Vagina (tissue), 2 donors: Measurements from ENCODE around the gene SLC25A18. TPM values are rescaled to one million over a fixed set of nuclear protein-coding genes. Genes with fewer than 3 reads are reported as not detected.

Experiments
- DNase-seq, 2 donors: peaks; one replicate each; pipeline ENCODE4 v3.0.0-alpha.2; 2017; ENCODE audit errors: extremely low spot score in 2 of 2
- H3K27ac ChIP-seq: fragments of 200-600 bp; sonication (generic); one replicate; pipeline ENCODE4 v1.5.1; 2019
- H3K27me3 ChIP-seq: fragments of 200-600 bp; sonication (generic); one replicate; pipeline ENCODE4 v1.5.1; 2019
- H3K36me3 ChIP-seq, 2 donors: fragments of 200-600 bp; sonication (generic); one replicate each; pipeline ENCODE4 v1.5.1; 2017 to 2019
- H3K4me1 ChIP-seq: fragments of 200-600 bp; sonication (generic); one replicate; pipeline ENCODE4 v1.5.1; 2019
- H3K4me3 ChIP-seq, 2 donors: fragments of 200-600 bp; sonication (generic); 1 replicate in 1 of 2; 2 replicates in 1 of 2; pipeline ENCODE4 v1.5.1; 2016 to 2019
- H3K9me3 ChIP-seq: fragments of 200-600 bp; sonication (generic); one replicate; pipeline ENCODE4 v1.5.1; 2019
- POLR2A ChIP-seq, 2 donors: fragments of 450-650 bp; IDR thresholded peaks; one replicate each; pipeline ENCODE4 v1.6.1; 2017; ENCODE audit warnings: antibody characterized with exemption in 2 of 2, mild to moderate bottlenecking in 2 of 2, moderate library complexity in 2 of 2
- POLR2AphosphoS5 ChIP-seq, 2 donors: sonication (generic); formaldehyde crosslinking; IDR thresholded peaks; one replicate each; pipeline ENCODE4 v1.9.0; 2017; ENCODE audit warnings: antibody characterized with exemption in 2 of 2, mild to moderate bottlenecking in 2 of 2, low read depth in 1 of 2; ENCODE audit not compliant: insufficient read depth in 1 of 2
- intact Hi-C: fragments of 100-400 bp; cut with DNase I; formaldehyde crosslinking; loops from one replicate; pipeline ENCODE4 v1.15.1; 2023
- total RNA-seq: library from RNA; depleted of rRNA; stranded (reverse); fragments of >200 nt; gene quantifications from one replicate; pipeline ENCODE4 v1.2.3, GENCODE V29; 2016
- TF ChIP-seq, protein P1 (sequence below), 3 experiments: fragments of 450-650 bp in 2 of 3; fragments of 200-600 bp in 1 of 3; sonication (generic) in 1 of 3; IDR thresholded peaks; one replicate each; pipeline ENCODE4 v1.5.1; 2017 to 2019; ENCODE audit warnings: antibody characterized with exemption in 3 of 3, mild to moderate bottlenecking in 2 of 3, moderate library complexity in 2 of 3

Gene SLC25A18
- total RNA-seq, 1 donor from 2014 or later, result 5.9 TPM

DNA sequence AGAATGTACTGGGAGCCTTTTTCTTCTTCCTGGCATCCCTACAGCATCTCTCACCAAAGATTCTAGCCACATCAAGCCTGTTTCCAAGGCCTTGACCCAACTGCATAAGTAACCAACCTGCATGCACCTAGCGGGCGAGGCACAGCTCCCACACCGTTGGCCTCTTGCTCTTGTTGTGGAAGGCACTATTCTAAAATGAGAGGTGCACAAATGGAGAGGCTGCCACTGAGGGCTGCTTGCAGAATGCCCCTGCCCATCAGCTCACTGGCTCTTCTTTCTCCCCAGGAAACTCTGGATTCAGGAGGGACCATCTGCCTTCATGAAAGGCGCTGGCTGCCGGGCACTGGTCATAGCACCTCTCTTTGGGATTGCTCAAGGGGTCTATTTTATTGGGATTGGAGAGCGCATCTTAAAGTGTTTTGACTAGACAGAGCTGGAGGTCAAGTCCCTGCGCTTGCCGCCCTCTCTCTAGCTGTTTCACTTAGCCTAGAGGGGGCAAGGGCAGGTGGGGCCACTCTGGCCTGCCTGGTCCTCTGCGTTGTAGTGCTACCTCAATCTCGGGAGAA, 26.6 kb downstream of the SLC25A18 start:
- intact Hi-C loops, result no loop called here
- Histone ChIP-seq H3K36me3 (peaks cover 0 to 51% of the 10 kb centered on the region in 2 donors), H3K4me1 (no peaks in the 10 kb centered on the region), H3K27ac (no peak overlapping the region), H3K27me3 (no peaks in the 10 kb centered on the region), H3K9me3 (no peaks in the 10 kb centered on the region), H3K4me3 (no peak overlapping the region)
- DNase-seq, result no peak
- TF ChIP-seq, protein P1, sequence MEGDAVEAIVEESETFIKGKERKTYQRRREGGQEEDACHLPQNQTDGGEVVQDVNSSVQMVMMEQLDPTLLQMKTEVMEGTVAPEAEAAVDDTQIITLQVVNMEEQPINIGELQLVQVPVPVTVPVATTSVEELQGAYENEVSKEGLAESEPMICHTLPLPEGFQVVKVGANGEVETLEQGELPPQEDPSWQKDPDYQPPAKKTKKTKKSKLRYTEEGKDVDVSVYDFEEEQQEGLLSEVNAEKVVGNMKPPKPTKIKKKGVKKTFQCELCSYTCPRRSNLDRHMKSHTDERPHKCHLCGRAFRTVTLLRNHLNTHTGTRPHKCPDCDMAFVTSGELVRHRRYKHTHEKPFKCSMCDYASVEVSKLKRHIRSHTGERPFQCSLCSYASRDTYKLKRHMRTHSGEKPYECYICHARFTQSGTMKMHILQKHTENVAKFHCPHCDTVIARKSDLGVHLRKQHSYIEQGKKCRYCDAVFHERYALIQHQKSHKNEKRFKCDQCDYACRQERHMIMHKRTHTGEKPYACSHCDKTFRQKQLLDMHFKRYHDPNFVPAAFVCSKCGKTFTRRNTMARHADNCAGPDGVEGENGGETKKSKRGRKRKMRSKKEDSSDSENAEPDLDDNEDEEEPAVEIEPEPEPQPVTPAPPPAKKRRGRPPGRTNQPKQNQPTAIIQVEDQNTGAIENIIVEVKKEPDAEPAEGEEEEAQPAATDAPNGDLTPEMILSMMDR (IDR thresholded peaks at IDR 0.05), result no peak
- no peak for TF ChIP-seq POLR2AphosphoS5 (IDR thresholded peaks at IDR 0.05; ENCODE audit: insufficient read depth in 1 of 2, low read depth in 1 of 2)
- TF ChIP-seq POLR2A (IDR thresholded peaks at IDR 0.05), result no peak

DNA sequence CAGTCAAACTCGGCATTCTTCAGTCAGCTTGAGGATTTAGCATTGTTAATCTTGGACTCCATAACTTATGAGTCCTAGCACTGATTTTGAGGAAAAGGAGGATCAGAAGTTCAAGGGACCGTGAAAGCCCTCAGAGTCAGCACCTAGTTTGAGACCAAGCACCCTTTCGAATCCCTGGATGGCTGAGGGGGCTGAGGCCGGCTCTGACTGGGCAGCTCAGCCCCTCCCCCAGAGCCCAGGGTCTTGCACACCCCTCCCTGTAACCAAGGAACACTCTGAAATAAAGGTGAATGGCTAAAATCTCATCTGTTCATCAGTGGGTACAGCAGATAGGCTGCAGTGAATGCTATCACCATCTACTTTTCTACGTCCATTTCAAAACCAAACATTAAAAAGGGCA, 27.3 kb downstream of the SLC25A18 start:
- Histone ChIP-seq H3K27ac (no peak overlapping the region), H3K4me3 (no peak overlapping the region), H3K9me3 (no peaks in the 10 kb centered on the region), H3K36me3 (peaks cover 0 to 58% of the 10 kb centered on the region in 2 donors), H3K27me3 (no peaks in the 10 kb centered on the region), H3K4me1 (no peaks in the 10 kb centered on the region)
- DNase-seq, result no peak
- TF ChIP-seq POLR2A (IDR thresholded peaks at IDR 0.05), result no peak
- TF ChIP-seq, protein P1 (IDR thresholded peaks at IDR 0.05), result no peak
- TF ChIP-seq POLR2AphosphoS5 (IDR thresholded peaks at IDR 0.05; ENCODE audit: insufficient read depth in 1 of 2, low read depth in 1 of 2), result no peak
- intact Hi-C loops, result no loop called here

DNA sequence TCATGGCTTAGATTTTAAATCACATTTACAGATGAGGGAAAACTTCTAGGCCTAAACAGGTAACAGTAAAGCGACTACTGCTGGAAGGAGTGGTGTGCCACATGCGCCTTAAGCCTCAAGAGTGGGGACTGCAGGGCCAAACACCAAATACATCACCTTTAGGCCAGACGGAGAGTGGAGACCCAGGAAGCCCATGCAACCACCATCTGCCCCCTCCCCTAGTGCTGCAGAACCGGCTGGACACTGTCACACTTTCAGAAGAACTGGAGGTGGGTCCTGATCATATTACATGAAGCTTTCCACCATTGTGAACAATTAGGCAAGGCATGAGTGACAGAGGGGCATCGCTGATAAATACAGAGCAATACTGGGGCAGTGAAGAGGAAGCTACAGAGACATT, 28.9 kb downstream of the SLC25A18 start:
- Histone ChIP-seq H3K27ac (no peak overlapping the region), H3K27me3 (no peaks in the 10 kb centered on the region), H3K4me3 (no peak overlapping the region), H3K9me3 (no peaks in the 10 kb centered on the region), H3K4me1 (no peaks in the 10 kb centered on the region), H3K36me3 (peaks cover 0 to 74% of the 10 kb centered on the region in 2 donors)
- DNase-seq, result no peak
- TF ChIP-seq, protein P1 (IDR thresholded peaks at IDR 0.05), result no peak
- TF ChIP-seq POLR2AphosphoS5 (IDR thresholded peaks at IDR 0.05; ENCODE audit: insufficient read depth in 1 of 2, low read depth in 1 of 2) (no peak), POLR2A (IDR thresholded peaks at IDR 0.05) (no peak)
- intact Hi-C loops, result no loop called here

DNA sequence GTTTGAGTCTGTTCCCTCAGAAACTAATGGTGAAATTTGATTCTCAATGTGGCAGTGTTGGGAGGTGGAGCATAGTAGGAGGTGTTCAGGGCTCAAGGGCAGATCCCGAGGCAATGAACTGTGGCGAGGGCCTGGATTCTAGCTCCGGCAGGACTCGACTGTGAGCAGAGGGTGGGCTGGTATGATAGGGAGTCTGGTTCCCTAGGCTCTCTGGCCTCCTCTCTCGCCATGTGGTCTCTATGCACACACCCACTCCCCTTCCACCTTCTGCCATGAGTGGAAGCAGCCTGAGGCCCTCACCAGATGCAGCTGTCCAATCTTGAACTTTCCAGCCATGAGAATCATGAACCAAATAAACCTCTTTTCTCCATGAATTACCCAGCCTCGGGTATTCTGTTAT, 32.9 kb downstream of the SLC25A18 start:
- peaks cover 0 to 89% of the 10 kb centered on the region in 2 donors for H3K36me3 ChIP-seq
- no peak overlapping the region for H3K27ac ChIP-seq
- DNase-seq, result no peak

DNA sequence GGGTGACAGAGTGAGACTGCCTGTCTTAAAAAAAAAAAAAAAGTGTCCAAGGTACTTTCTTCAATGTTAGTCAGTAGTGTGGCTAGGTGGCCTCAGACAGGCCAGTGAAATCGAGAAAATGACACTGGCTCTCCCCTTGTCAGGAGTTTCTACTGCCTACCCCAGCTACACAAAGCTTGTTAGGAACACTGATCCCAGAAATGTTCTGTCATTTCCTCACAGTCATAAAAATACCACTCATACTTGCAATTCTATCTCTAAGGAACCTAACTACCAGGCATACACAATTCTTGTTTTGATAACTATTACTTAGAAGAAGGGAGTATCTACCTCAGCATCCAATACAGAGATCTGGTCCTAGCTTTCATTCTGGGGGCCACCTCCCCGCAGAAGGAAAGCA, 33.9 kb downstream of the SLC25A18 start:
- TF ChIP-seq, protein P1 (IDR thresholded peaks at IDR 0.05), result no peak
- no peaks in the 10 kb centered on the region for H3K27me3 ChIP-seq
- H3K27ac ChIP-seq, result no peak overlapping the region
- H3K9me3 ChIP-seq, result no peaks in the 10 kb centered on the region
- intact Hi-C loops, result no loop called here
- peaks cover 8% of the 10 kb centered on the region for H3K4me1 ChIP-seq
- peaks cover 0 to 79% of the 10 kb centered on the region in 2 donors for H3K36me3 ChIP-seq
- no peak for DNase-seq
- no peak overlapping the region for H3K4me3 ChIP-seq

More for the DNA sequence above, 32.9 kb downstream of the SLC25A18 start:
- no peak for TF ChIP-seq POLR2A (IDR thresholded peaks at IDR 0.05)
- TF ChIP-seq POLR2AphosphoS5 (IDR thresholded peaks at IDR 0.05; ENCODE audit: insufficient read depth in 1 of 2, low read depth in 1 of 2), result no peak
- TF ChIP-seq, protein P1 (IDR thresholded peaks at IDR 0.05), result no peak
- H3K4me3 ChIP-seq, result no peak overlapping the region
- peaks cover under 1% of the 10 kb centered on the region for H3K4me1 ChIP-seq
- H3K27me3 ChIP-seq, result no peaks in the 10 kb centered on the region
- intact Hi-C loops, result no loop called here
- no peaks in the 10 kb centered on the region for H3K9me3 ChIP-seq
